Heart left ventricle (tissue), 16 donors: Measurements from ENCODE around the gene ERRFI1. TPM values are rescaled to one million over a fixed set of nuclear protein-coding genes. Genes with fewer than 3 reads are reported as not detected.

Experiments
- ATAC-seq, 4 donors: fragments of 200-7000 bp; cut with Tn5 transposase; one replicate each; pipeline ENCODE4 v1.9.1; 2020 to 2022; ENCODE audit warnings: moderate library complexity in 4 of 4, mild to moderate bottlenecking in 3 of 4, moderate number of reproducible peaks in 1 of 4
- DNase-seq, 5 donors: peaks; one replicate each; pipeline ENCODE4 v3.0.0-alpha.2; 2020
- H3K27ac ChIP-seq, 12 donors: fragments of 200-600 bp; sonication (generic) in 4 of 12; one replicate each; pipeline versions ENCODE4 v1.5.0 to v1.8.0; 2016 to 2022; ENCODE audit warnings: mild to moderate bottlenecking in 2 of 12
- H3K27me3 ChIP-seq, 9 donors: fragments of 200-600 bp; sonication (generic) in 2 of 9; one replicate each; pipeline versions ENCODE4 v1.5.1 to v1.8.0; 2016 to 2022; ENCODE audit warnings: mild to moderate bottlenecking in 3 of 9
- H3K36me3 ChIP-seq, 9 donors: fragments of 200-600 bp; sonication (generic) in 2 of 9; one replicate each; pipeline versions ENCODE4 v1.5.0 to v1.8.0; 2018 to 2022; ENCODE audit warnings: mild to moderate bottlenecking in 2 of 9
- H3K4me1 ChIP-seq, 12 donors: fragments of 200-600 bp; sonication (generic) in 4 of 12; one replicate each; pipeline versions ENCODE4 v1.5.0 to v1.8.0; 2016 to 2022; ENCODE audit warnings: mild to moderate bottlenecking in 3 of 12
- H3K4me3 ChIP-seq, 12 donors: fragments of 200-600 bp; sonication (generic) in 4 of 12; one replicate each; pipeline versions ENCODE4 v1.5.0 to v1.8.0; 2017 to 2022; ENCODE audit warnings: mild to moderate bottlenecking in 9 of 12, moderate library complexity in 4 of 12
- H3K9me3 ChIP-seq, 12 donors: fragments of 200-600 bp; sonication (generic) in 4 of 12; one replicate each; pipeline versions ENCODE4 v1.5.0 to v1.8.0; 2016 to 2022; ENCODE audit warnings: mild to moderate bottlenecking in 1 of 12
- POLR2A ChIP-seq, 2 donors: fragments of 450-650 bp; IDR thresholded peaks; one replicate each; pipeline ENCODE4 v1.6.1; 2017; ENCODE audit warnings: antibody characterized with exemption in 2 of 2, mild to moderate bottlenecking in 2 of 2, moderate library complexity in 2 of 2
- WGBS, 4 donors: extraction: QIAGEN DNeasy Blood & Tissue Kit in 2 of 4; methylation state at CpG; one replicate each; pipeline versions ENCODE4 v1.1.5 to v1.1.7; 2013 to 2018; 5-methylcytosine and 5-hydroxymethylcytosine counted together
- intact Hi-C, 10 donors: fragments of 100-400 bp; cut with DNase I; formaldehyde crosslinking; loops; one replicate each; pipeline versions ENCODE4 v1.11.1 to v1.14.2; 2022
- polyA plus RNA-seq, 2 donors: library from polyadenylated mRNA; stranded (reverse); fragments of 200-250 nt; gene quantifications; one replicate each; pipeline ENCODE4 v1.2.3, GENCODE V29; 2013
- total RNA-seq, 9 donors: library from RNA; depleted of rRNA in 2 of 9; stranded (reverse); fragments of >200 nt in 2 of 9; fragmentation: NEBNext Ultra II Directional in 3 of 9; extraction: Animal tissue kit (Norgen Biotek cat#: 25700) in 3 of 9; gene quantifications; one replicate each; pipeline versions ENCODE4 v1.1.0 to v1.2.4, GENCODE V29; 2016 to 2023
- TF ChIP-seq, protein P1 (sequence below), 12 donors: fragments of 200-600 bp; sonication (generic) in 4 of 12; IDR thresholded peaks; one replicate each; pipeline versions ENCODE4 v1.5.0 to v1.8.0; 2018 to 2022; ENCODE audit warnings: antibody characterized with exemption in 12 of 12, mild to moderate bottlenecking in 5 of 12
- donor health status: ischemic (EF 13 %, LVEDD 7.1; RV severe dilation, severe dysfunction).
- donor health status: healthy with polysubstance abuse.
- donor health status: DM: no; HTN: yes; CAD: no.
- donor health status: DM: no; HTN: no; CAD: no.
- donor health status: ischemic (EF 25% LVEDD 6.9; RV normal size, moderate dysfunction).
- donor health status: ischemic (EF 25% LVEDD 5.7; RV mildly dilated, moderate dysfunction).
- donor health status: healthy.
- donor health status: DM: yes; HTN: yes; CAD: no.
- donor health status: ischemic (EF 35%, LVEDD 5.7; RV mildly dilated, moderate dysfunction).
- donor health status: nonischemic (EF 11% LVEDD 7.7; RV severe dilation, severe dysfunction).
- donor health status: DM: yes; HTN: yes; CAD: no.
- donor health status: PGD.
- donor health status: ischemic (EF 29% LVEDD 5.4; RV normal size, mild dysfunction).
- donor health status: nonischemic (EF 23%, LVEDD 6.1; RV moderate dilation, normal function).

The ERRFI1 gene
- total and polyA plus RNA-seq, 11 donors: 3.8 to 26.0 (median 12.0) TPM

DNA sequence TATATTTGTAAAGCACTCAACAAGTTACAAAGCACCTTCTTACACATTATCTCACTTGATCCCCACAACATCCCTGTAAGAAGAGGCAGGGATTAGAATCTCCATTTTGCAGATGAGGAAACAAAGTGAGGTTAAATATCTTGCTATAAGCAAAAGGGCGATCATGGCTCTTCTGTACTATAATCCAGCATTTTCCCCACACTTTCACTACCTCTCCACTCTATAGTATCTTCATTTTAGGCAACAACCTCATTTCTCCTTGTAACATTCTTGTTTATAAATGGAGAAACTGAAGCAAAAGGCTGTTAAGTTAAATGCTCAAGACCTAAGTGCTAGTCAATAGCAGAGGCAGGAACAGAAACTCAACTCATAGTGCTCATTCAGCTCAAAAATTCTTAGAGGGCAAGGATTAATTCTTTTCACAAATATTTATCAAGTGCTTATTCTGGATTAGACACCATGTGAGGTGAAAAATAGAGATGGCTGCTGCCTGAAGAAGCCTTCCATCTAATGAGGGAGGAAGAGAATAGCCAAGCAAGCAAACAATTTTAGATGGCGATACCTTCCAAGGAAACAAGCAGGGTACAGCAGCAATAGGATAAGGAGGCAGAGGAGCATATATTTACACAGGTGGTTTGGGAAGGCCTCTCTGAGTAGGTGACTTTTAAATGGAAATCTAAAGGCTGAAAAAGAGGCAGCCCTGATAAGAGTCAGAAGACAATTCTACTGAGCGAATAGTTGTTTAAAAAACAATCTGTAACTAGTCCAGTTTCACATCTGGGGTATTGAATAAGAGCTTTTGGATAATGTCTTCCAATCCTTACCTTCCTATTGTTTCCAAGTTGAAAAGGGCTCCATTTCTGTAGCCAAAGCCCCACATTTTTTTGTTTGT is 3.5 kb downstream of the ERRFI1 start:
- no peak for TF ChIP-seq POLR2A (IDR thresholded peaks at IDR 0.05)
- TF ChIP-seq, protein P1, sequence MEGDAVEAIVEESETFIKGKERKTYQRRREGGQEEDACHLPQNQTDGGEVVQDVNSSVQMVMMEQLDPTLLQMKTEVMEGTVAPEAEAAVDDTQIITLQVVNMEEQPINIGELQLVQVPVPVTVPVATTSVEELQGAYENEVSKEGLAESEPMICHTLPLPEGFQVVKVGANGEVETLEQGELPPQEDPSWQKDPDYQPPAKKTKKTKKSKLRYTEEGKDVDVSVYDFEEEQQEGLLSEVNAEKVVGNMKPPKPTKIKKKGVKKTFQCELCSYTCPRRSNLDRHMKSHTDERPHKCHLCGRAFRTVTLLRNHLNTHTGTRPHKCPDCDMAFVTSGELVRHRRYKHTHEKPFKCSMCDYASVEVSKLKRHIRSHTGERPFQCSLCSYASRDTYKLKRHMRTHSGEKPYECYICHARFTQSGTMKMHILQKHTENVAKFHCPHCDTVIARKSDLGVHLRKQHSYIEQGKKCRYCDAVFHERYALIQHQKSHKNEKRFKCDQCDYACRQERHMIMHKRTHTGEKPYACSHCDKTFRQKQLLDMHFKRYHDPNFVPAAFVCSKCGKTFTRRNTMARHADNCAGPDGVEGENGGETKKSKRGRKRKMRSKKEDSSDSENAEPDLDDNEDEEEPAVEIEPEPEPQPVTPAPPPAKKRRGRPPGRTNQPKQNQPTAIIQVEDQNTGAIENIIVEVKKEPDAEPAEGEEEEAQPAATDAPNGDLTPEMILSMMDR (IDR thresholded peaks at IDR 0.05): no peak
- H3K27ac ChIP-seq: peak overlapping the region in 1 of 12 donors; percentile 54
- intact Hi-C loops: loop anchor here in 4 of 10 donors (5.0 to 10.0 kb wide), 4 partner anchors 35 to 422 kb away; no protein-coding TSS in a partner anchor
- H3K36me3 ChIP-seq: no peaks in the 10 kb centered on the region
- H3K9me3 ChIP-seq: no peaks in the 10 kb centered on the region
- H3K27me3 ChIP-seq: peaks cover 0 to 17% (median 0%) of the 10 kb centered on the region in 9 donors
- WGBS, 4 donors: 81 to 95% (median 91%) methylated on average over 3 of the region's 3 CpGs
- no peak overlapping the region for H3K4me3 ChIP-seq
- DNase-seq (no peak), ATAC-seq (no peak)
- H3K4me1 ChIP-seq: peaks cover 0 to 56% (median 30%) of the 10 kb centered on the region in 12 donors

DNA sequence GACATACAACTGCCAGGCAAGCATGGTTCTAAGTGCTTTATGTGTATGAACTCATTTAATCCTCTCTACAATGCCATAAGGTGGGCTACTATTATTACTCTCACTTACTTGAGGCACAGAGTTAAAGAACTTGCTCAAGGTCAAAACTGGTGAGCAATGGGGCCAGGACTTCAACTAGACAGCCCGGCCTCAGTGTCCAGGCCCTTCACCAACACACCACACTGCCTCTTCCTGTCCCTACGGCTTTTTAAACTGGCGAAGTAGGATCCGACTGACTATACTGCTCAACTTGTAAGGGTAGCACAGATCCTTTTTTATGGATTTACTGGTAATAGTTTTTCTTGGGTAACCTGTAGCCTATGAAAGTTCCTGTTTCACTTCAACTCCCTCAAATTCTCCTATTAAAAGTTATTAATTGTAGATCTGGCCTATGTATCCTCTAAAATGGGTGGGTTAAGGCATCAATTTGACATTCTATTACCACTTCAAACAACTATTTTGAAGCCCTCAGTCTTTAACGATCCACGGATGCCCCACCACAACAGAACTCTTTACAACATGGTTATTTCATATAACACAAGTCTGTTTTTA is 4.3 kb downstream of the ERRFI1 start:
- Histone ChIP-seq H3K4me3 (no peak overlapping the region), H3K27me3 (peaks cover 0 to 17% (median 0%) of the 10 kb centered on the region in 9 donors), H3K27ac (peak overlapping the region in 1 of 12 donors; percentile 54), H3K36me3 (no peaks in the 10 kb centered on the region), H3K4me1 (peaks cover 0 to 58% (median 32%) of the 10 kb centered on the region in 12 donors), H3K9me3 (no peaks in the 10 kb centered on the region)
- intact Hi-C loops: loop anchor here in 4 of 10 donors (5.0 to 10.0 kb wide), 4 partner anchors 34 to 423 kb away; no protein-coding TSS in a partner anchor
- no peak for ATAC-seq
- TF ChIP-seq POLR2A (IDR thresholded peaks at IDR 0.05): no peak
- TF ChIP-seq, protein P1 (IDR thresholded peaks at IDR 0.05): no peak
- no peak for DNase-seq
- WGBS, 4 donors: 91 to 94% (median 93%) methylated on average over 6 of the region's 6 CpGs

DNA sequence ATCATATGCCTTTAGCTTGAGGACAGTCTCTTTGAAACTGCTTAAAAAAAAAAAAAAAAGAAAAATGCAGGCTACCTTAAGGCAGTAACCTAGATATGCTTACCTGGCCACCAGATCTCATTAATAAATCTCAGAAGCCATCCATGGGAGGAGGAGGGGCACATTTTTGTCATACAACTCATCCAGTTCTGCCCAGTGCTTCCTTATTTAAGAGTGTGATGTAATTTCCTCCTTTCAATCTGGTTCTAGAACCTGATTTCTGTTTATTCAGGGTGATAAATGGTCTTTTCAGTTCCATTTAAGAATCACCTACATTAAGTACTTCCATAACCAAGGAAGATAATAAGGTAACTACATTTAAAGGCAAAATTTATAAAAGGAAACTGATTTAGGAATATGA is 6.1 kb downstream of the ERRFI1 start:
- ATAC-seq (peak in 2 of 4 donors; percentile 28 to 38), DNase-seq (no peak)
- intact Hi-C loops: loop anchor here in 4 of 10 donors (5.0 to 10.0 kb wide), 4 partner anchors 33 to 425 kb away; no protein-coding TSS in a partner anchor
- Histone ChIP-seq H3K27me3 (peaks cover 0 to 8% (median 0%) of the 10 kb centered on the region in 9 donors), H3K4me1 (peaks cover 0 to 68% (median 42%) of the 10 kb centered on the region in 12 donors), H3K9me3 (no peaks in the 10 kb centered on the region), H3K4me3 (no peak overlapping the region), H3K36me3 (no peaks in the 10 kb centered on the region), H3K27ac (peak overlapping the region in 1 of 12 donors; percentile 70)
- no peak for TF ChIP-seq POLR2A (IDR thresholded peaks at IDR 0.05)
- TF ChIP-seq, protein P1 (IDR thresholded peaks at IDR 0.05): no peak

DNA sequence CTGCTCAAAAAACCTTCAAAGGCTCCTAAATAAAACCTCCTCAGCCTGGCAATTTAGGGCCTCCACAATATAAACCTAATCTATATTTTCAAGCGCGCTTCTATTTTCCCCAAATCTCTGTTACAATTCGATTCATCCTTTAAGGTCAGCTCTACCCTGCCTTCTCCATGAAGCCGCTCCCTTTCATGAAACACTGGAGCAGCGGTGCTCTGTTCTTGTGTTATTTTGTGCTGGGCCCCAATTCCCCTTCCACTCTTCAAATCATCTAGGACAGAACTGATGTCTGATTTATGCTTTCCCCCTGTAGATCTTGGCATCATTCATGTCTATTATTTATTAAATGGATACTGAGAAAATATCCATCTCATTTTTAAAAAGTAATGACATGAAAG is 6.9 kb downstream of the ERRFI1 start:
- H3K9me3 ChIP-seq: no peaks in the 10 kb centered on the region
- TF ChIP-seq, protein P1 (IDR thresholded peaks at IDR 0.05): no peak
- TF ChIP-seq POLR2A (IDR thresholded peaks at IDR 0.05): no peak
- WGBS, 4 donors: 97% methylated on average over 5 of the region's 5 CpGs
- intact Hi-C loops: loop anchor here in 5 of 10 donors (5.0 to 10.0 kb wide), 3 partner anchors 37 to 328 kb away; no protein-coding TSS in a partner anchor
- H3K27ac ChIP-seq: peak overlapping the region in 1 of 12 donors; percentile 70
- H3K27me3 ChIP-seq: no peaks in the 10 kb centered on the region
- H3K4me1 ChIP-seq: peaks cover 0 to 64% (median 39%) of the 10 kb centered on the region in 12 donors
- no peak overlapping the region for H3K4me3 ChIP-seq
- peaks cover 0 to 7% (median 4%) of the 10 kb centered on the region in 9 donors for H3K36me3 ChIP-seq
- DNase-seq (no peak), ATAC-seq (no peak)
